HFF-Myc (cell line): Measurements from ENCODE around the gene RFTN1.

Source experiments
- DNase-seq: peaks from one replicate; pipeline ENCODE4 v3.0.0-alpha.2; 2011; ENCODE audit warnings: low read depth; ENCODE audit errors: extremely low read depth
- H3K4me3 ChIP-seq: replicated peaks from 2 replicates; pipeline ENCODE4 v1.5.1; 2011; ENCODE audit warnings: low read depth, mild to moderate bottlenecking, control low read depth, low read length
- CTCF ChIP-seq: IDR thresholded peaks from 2 replicates; pipeline ENCODE4 v1.5.1; 2012; ENCODE audit warnings: mild to moderate bottlenecking, low read depth, low read length, control low read depth; ENCODE audit errors: missing control alignments

Gene RFTN1

GRCh38 chr3:16366581-16366980, 146.9 kb downstream of the RFTN1 start:
- no peak for DNase-seq
- TF ChIP-seq CTCF = no peak

GRCh38 chr3:16365491-16366128, 147.9 kb downstream of the RFTN1 start:
- no peak for DNase-seq
- no peak for TF ChIP-seq CTCF
- no peak overlapping the region for H3K4me3 ChIP-seq

More at GRCh38 chr3:16366581-16366980, 146.9 kb downstream of the RFTN1 start:
- no peak overlapping the region for H3K4me3 ChIP-seq

GRCh38 chr3:16364963-16365362, 148.5 kb downstream of the RFTN1 start:
- no peak for DNase-seq
- no peak for TF ChIP-seq CTCF
- H3K4me3 ChIP-seq = no peak overlapping the region

- H3K4me3 ChIP-seq = no peak overlapping the region
- no peak for DNase-seq
- TF ChIP-seq CTCF = no peak
Observed at GRCh38 chr3:16364323-16364722, 149.2 kb downstream of the RFTN1 start.

GRCh38 chr3:16363636-16364035, 149.9 kb downstream of the RFTN1 start:
- no peak overlapping the region for H3K4me3 ChIP-seq
- DNase-seq = no peak
- no peak for TF ChIP-seq CTCF

GRCh38 chr3:16362770-16363169, 150.7 kb downstream of the RFTN1 start:
- no peak for DNase-seq
- no peak overlapping the region for H3K4me3 ChIP-seq
- no peak for TF ChIP-seq CTCF

GRCh38 chr3:16361087-16361486, 152.4 kb downstream of the RFTN1 start:
- H3K4me3 ChIP-seq = no peak overlapping the region
- no peak for TF ChIP-seq CTCF

More at GRCh38 chr3:16361087-16361486, 152.4 kb downstream of the RFTN1 start:
- DNase-seq = no peak
